Hepatocyte (in vitro differentiated cells): ENCODE data around the gene KRT80. TPM values are rescaled to one million over a fixed set of nuclear protein-coding genes. Genes with fewer than 3 reads are reported as not detected.

Source experiments
- DNase-seq: peaks from one replicate; pipeline ENCODE4 v3.0.0-alpha.2; 2016; ENCODE audit warnings: low spot score
- H2AFZ ChIP-seq: fragments of 200-600 bp; sonication (generic); 2 replicates; pipeline ENCODE4 v1.6.0; 2016; ENCODE audit warnings: antibody characterized with exemption, mild to moderate bottlenecking
- H3K27ac ChIP-seq: fragments of 200-600 bp; sonication (generic); 2 replicates; pipeline ENCODE4 v1.5.1; 2016; ENCODE audit warnings: mild to moderate bottlenecking
- H3K27me3 ChIP-seq: fragments of 200-600 bp; sonication (generic); 2 replicates; pipeline ENCODE4 v1.6.1; 2016
- H3K36me3 ChIP-seq: fragments of 200-600 bp; sonication (generic); replicated peaks from 2 replicates; pipeline ENCODE4 v1.5.1; 2016; ENCODE audit warnings: low read depth; ENCODE audit not compliant: insufficient read depth
- H3K4me1 ChIP-seq: fragments of 200-600 bp; sonication (generic); 2 replicates; pipeline ENCODE4 v1.5.1; 2016; ENCODE audit warnings: mild to moderate bottlenecking, moderate library complexity; ENCODE audit not compliant: insufficient read depth
- H3K4me2 ChIP-seq: fragments of 200-600 bp; sonication (generic); 2 replicates; pipeline ENCODE4 v1.6.0; 2016
- H3K4me3 ChIP-seq: fragments of 200-600 bp; sonication (generic); 2 replicates; pipeline ENCODE4 v1.5.1; 2016; ENCODE audit warnings: mild to moderate bottlenecking
- H3K79me2 ChIP-seq: fragments of 200-600 bp; sonication (generic); 2 replicates; pipeline ENCODE4 v1.6.0; 2017; ENCODE audit warnings: mild to moderate bottlenecking
- H3K9me2 ChIP-seq: fragments of 200-600 bp; sonication (generic); replicated peaks from 2 replicates; pipeline ENCODE4 v1.6.0; 2017; ENCODE audit warnings: mild to moderate bottlenecking; ENCODE audit not compliant: insufficient read depth
- H3K9me3 ChIP-seq: fragments of 200-600 bp; sonication (generic); 2 replicates; pipeline ENCODE4 v1.5.1; 2016; ENCODE audit warnings: low read depth, mild to moderate bottlenecking
- H4K20me1 ChIP-seq: fragments of 200-600 bp; sonication (generic); 2 replicates; pipeline ENCODE4 v1.6.0; 2016; ENCODE audit warnings: mild to moderate bottlenecking; ENCODE audit not compliant: insufficient read depth, poor library complexity, severe bottlenecking
- CTCF ChIP-seq: fragments of 200-600 bp; sonication (generic); IDR thresholded peaks from 2 replicates; pipeline ENCODE4 v1.5.1; 2016; ENCODE audit warnings: antibody characterized with exemption, mild to moderate bottlenecking; ENCODE audit not compliant: poor library complexity
- EZH2 ChIP-seq: fragments of 200-600 bp; sonication (generic); IDR thresholded peaks from 2 replicates; pipeline ENCODE4 v1.6.1; 2016; ENCODE audit warnings: antibody characterized with exemption, mild to moderate bottlenecking, borderline replicate concordance
- EZH2phosphoT487 ChIP-seq: fragments of 200-600 bp; sonication (generic); IDR thresholded peaks from one replicate; pipeline ENCODE4 v1.6.1; 2018; ENCODE audit warnings: antibody characterized with exemption, mild to moderate bottlenecking, low read depth, moderate library complexity; ENCODE audit not compliant: unreplicated experiment, severe bottlenecking
- WGBS: methylation state at CpG from one replicate; pipeline ENCODE4 v1.1.6; 2016; ENCODE audit warnings: low lambda C conversion rate; ENCODE audit errors: missing lambda C conversion rate; 5-methylcytosine and 5-hydroxymethylcytosine counted together
- polyA plus RNA-seq: library from polyadenylated mRNA; unstranded; fragments of >200 nt; fragmentation: Nextera tagmentation; extraction: Ambion mirVana; gene quantifications from 2 replicates; pipeline ENCODE4 v1.2.1, GENCODE V29; 2016
- total RNA-seq: library from RNA; depleted of rRNA; stranded (reverse); fragments of >200 nt; gene quantifications from 2 replicates; pipeline ENCODE4 v1.2.3, GENCODE V29; 2014

KRT80 gene
- total and polyA plus RNA-seq, 2 experiments from 2014 or later, result 0.77 to 1.2 TPM

- Histone ChIP-seq H3K79me2 (no peaks in the 10 kb centered on the region), H3K27me3 (no peaks in the 10 kb centered on the region)
- WGBS, result 70% methylated on average over 7 of the region's 7 CpGs
Observed at GRCh38 chr12:52238916-52239646, 47.3 kb upstream of the KRT80 start.

GRCh38 chr12:52238207-52238840 is 46.5 kb upstream of the KRT80 start:
- peaks cover 5% of the 10 kb centered on the region for H3K27me3 ChIP-seq
- peaks cover 30% of the 10 kb centered on the region for H3K4me1 ChIP-seq
- H3K4me3 ChIP-seq, result no peak overlapping the region
- H3K9me2 ChIP-seq, result no peaks in the 10 kb centered on the region
- H3K27ac ChIP-seq, result no peak overlapping the region
- no peaks in the 10 kb centered on the region for H4K20me1 ChIP-seq
- TF ChIP-seq EZH2, result no peak
- TF ChIP-seq CTCF, result no peak
- no peak for TF ChIP-seq EZH2phosphoT487
- H3K79me2 ChIP-seq, result no peaks in the 10 kb centered on the region
- DNase-seq, result no peak
- H3K9me3 ChIP-seq, result no peaks in the 10 kb centered on the region
- H2AFZ ChIP-seq, result no peak overlapping the region
- H3K4me2 ChIP-seq, result no peak overlapping the region
- WGBS, result 86% methylated on average over 4 of the region's 4 CpGs
- H3K36me3 ChIP-seq, result no peaks in the 10 kb centered on the region

More at GRCh38 chr12:52238916-52239646, 47.3 kb upstream of the KRT80 start:
- no peak for DNase-seq
- Histone ChIP-seq H3K9me3 (no peaks in the 10 kb centered on the region), H3K9me2 (no peaks in the 10 kb centered on the region), H3K4me1 (peaks cover 34% of the 10 kb centered on the region), H3K4me3 (no peak overlapping the region), H3K36me3 (no peaks in the 10 kb centered on the region), H4K20me1 (no peaks in the 10 kb centered on the region), H3K27ac (peak overlapping the region; percentile 37), H3K4me2 (no peak overlapping the region), H2AFZ (no peak overlapping the region)
- TF ChIP-seq CTCF, result no peak
- no peak for TF ChIP-seq EZH2phosphoT487
- no peak for TF ChIP-seq EZH2

GRCh38 chr12:52236386-52237050 is 44.7 kb upstream of the KRT80 start:
- Histone ChIP-seq H3K79me2 (no peaks in the 10 kb centered on the region), H3K4me2 (peak overlapping the region; percentile 10), H2AFZ (no peak overlapping the region), H3K27ac (peak overlapping the region; percentile 24), H4K20me1 (no peaks in the 10 kb centered on the region), H3K4me1 (peaks cover 37% of the 10 kb centered on the region), H3K9me2 (no peaks in the 10 kb centered on the region), H3K27me3 (peaks cover 15% of the 10 kb centered on the region), H3K4me3 (no peak overlapping the region), H3K36me3 (no peaks in the 10 kb centered on the region), H3K9me3 (no peaks in the 10 kb centered on the region)
- TF ChIP-seq CTCF, result no peak
- TF ChIP-seq EZH2, result no peak
- no peak for DNase-seq
- WGBS, result 79% methylated on average over 3 of the region's 3 CpGs
